K562 (cell line): ENCODE measurements around the gene OLFML2B. TPM values are rescaled to one million over a fixed set of nuclear protein-coding genes. Genes with fewer than 3 reads are reported as not detected.

ENCODE experiments used
- FOXA3 ChIP-seq, 2 experiments: fragments of 450-650 bp in 1 of 2; sonication (generic) in 1 of 2; formaldehyde crosslinking; IDR thresholded peaks in 1 of 2; conservative IDR thresholded peaks in 1 of 2; 2 replicates each; pipeline versions ENCODE4 v1.4.0 to v1.8.0; 2020 to 2022; ENCODE audit warnings: mild to moderate bottlenecking in 2 of 2, missing genetic modification reagents in 1 of 2
- MAFF ChIP-seq: IDR thresholded peaks from 2 replicates; pipeline ENCODE4 v1.6.1; 2012; ENCODE audit warnings: low read length, improper control_type of control experiment
- YBX1 ChIP-seq: fragments of 450-650 bp; IDR thresholded peaks from 2 replicates; pipeline ENCODE4 v1.7.1; 2016; ENCODE audit warnings: mild to moderate bottlenecking
- ZBTB1 ChIP-seq: sonication (generic); formaldehyde crosslinking; IDR thresholded peaks from 2 replicates; pipeline ENCODE4 v1.8.1; 2023; ENCODE audit warnings: missing genetic modification reagents, low read depth, mild to moderate bottlenecking, borderline replicate concordance
- polyA plus RNA-seq, 8 experiments: library from polyadenylated mRNA; depleted of rRNA in 4 of 8; stranded (reverse) in 5 of 8; unstranded in 3 of 8; fragments of >200 nt; fragmentation: Nextera tagmentation in 2 of 8; fragmentation: Illumina TruSeq in 1 of 8; extraction: Ambion mirVana in 2 of 8; extraction: Trizol in 1 of 8; gene quantifications; 2 replicates each; pipeline versions ENCODE4 v1.2.1 to v1.2.3, GENCODE V29; 2011 to 2014; ENCODE audit warnings: inconsistent platforms in 1 of 8, missing spikeins in 1 of 8
- total RNA-seq, 7 experiments: library from RNA; depleted of rRNA in 6 of 7; stranded (reverse); fragments of >200 nt in 6 of 7; fragmentation: Illumina TruSeq in 2 of 7; extraction: Trizol in 2 of 7; gene quantifications; 2 replicates each; pipeline versions ENCODE4 v1.2.1 to v1.2.3, GENCODE V29; 2011 to 2021; ENCODE audit warnings: low replicate concordance in 1 of 7
- TF ChIP-seq, protein P1 (sequence below): fragments of 450-650 bp; formaldehyde crosslinking; IDR thresholded peaks from 2 replicates; pipeline ENCODE4 v1.4.0; 2022; ENCODE audit warnings: missing genetic modification characterization
- TF ChIP-seq, protein P2 (sequence below), 2 experiments: fragments of 200-800 bp in 1 of 2; sonication (Bioruptor generic) in 1 of 2; sonication (generic) in 1 of 2; formaldehyde crosslinking in 1 of 2; IDR thresholded peaks in 1 of 2; conservative IDR thresholded peaks in 1 of 2; 2 replicates each; pipeline versions ENCODE4 v1.5.0 to v1.6.1; 2016 to 2020; ENCODE audit warnings: missing compliant biosample characterization in 1 of 2, missing genetic modification characterization in 1 of 2, missing genetic modification reagents in 1 of 2
- TF ChIP-seq, protein P3 (sequence below): fragments of 250-450 bp; sonication (Bioruptor Pico); IDR thresholded peaks from 2 replicates; pipeline ENCODE4 v1.5.0; 2020; ENCODE audit warnings: mild to moderate bottlenecking, borderline replicate concordance

The OLFML2B gene
- total and polyA plus RNA-seq, 9 of the 15 experiments (the other 6 are each of a cell fraction or from before 2014, with no cell fraction given), result not detected

DNA sequence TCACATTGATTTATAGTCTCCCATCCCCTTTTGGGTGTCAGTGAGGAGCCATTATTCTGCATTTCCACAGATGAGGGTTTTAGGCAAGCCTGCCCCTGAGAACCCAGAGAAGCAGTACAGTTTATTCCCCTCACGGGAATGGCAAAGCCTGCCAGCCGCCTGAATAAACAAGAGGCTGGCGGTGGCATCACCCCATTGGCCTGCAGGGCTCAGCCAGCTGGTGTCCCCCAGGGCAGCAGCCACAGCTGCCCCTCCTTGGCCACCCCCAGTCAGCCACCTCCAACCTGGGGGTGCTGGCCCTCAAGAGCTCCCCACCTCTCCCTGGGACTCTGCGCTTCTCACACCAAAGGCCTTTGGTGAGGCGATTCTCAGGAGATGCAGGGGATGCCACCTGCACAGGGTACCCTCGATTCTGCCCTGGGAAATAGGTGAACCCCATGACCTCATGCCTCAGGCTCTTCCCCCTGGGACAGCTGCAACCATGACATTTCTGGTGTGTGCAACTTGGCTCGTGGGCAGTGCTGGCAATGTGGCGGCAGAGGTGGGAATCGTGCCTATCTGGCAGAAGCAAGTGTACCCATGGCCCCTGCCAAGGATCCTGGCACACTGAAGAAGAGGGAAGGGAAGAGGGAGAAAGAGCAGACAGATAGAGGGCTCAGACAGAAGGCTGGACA is 14.0 kb downstream of the OLFML2B start (continued):
- TF ChIP-seq, protein P1, sequence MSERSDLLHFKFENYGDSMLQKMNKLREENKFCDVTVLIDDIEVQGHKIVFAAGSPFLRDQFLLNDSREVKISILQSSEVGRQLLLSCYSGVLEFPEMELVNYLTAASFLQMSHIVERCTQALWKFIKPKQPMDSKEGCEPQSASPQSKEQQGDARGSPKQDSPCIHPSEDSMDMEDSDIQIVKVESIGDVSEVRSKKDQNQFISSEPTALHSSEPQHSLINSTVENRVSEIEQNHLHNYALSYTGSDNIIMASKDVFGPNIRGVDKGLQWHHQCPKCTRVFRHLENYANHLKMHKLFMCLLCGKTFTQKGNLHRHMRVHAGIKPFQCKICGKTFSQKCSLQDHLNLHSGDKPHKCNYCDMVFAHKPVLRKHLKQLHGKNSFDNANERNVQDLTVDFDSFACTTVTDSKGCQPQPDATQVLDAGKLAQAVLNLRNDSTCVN (CRISPR knock-in tag), result no peak
- TF ChIP-seq, protein P2, sequence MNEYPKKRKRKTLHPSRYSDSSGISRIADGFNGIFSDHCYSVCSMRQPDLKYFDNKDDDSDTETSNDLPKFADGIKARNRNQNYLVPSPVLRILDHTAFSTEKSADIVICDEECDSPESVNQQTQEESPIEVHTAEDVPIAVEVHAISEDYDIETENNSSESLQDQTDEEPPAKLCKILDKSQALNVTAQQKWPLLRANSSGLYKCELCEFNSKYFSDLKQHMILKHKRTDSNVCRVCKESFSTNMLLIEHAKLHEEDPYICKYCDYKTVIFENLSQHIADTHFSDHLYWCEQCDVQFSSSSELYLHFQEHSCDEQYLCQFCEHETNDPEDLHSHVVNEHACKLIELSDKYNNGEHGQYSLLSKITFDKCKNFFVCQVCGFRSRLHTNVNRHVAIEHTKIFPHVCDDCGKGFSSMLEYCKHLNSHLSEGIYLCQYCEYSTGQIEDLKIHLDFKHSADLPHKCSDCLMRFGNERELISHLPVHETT (CRISPR knock-in tag; conservative IDR thresholded peaks at IDR 0.05 in 1 of 2, IDR thresholded peaks at IDR 0.05 in 1 of 2), result no peak
- no peak for TF ChIP-seq FOXA3 (CRISPR knock-in tag; conservative IDR thresholded peaks at IDR 0.05 in 1 of 2, IDR thresholded peaks at IDR 0.05 in 1 of 2)
- TF ChIP-seq, protein P3, sequence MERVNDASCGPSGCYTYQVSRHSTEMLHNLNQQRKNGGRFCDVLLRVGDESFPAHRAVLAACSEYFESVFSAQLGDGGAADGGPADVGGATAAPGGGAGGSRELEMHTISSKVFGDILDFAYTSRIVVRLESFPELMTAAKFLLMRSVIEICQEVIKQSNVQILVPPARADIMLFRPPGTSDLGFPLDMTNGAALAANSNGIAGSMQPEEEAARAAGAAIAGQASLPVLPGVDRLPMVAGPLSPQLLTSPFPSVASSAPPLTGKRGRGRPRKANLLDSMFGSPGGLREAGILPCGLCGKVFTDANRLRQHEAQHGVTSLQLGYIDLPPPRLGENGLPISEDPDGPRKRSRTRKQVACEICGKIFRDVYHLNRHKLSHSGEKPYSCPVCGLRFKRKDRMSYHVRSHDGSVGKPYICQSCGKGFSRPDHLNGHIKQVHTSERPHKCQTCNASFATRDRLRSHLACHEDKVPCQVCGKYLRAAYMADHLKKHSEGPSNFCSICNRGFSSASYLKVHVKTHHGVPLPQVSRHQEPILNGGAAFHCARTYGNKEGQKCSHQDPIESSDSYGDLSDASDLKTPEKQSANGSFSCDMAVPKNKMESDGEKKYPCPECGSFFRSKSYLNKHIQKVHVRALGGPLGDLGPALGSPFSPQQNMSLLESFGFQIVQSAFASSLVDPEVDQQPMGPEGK, result no peak
- TF ChIP-seq ZBTB1 (CRISPR knock-in tag), result no peak
- TF ChIP-seq MAFF, result no peak
- TF ChIP-seq YBX1, result no peak
